IMR-90 (cell line): ENCODE measurements around the gene TSPAN31. TPM values are rescaled to one million over a fixed set of nuclear protein-coding genes. Genes with fewer than 3 reads are reported as not detected.

ENCODE experiments used
- ATAC-seq: fragments of 200-7000 bp; cut with Tn5 transposase; 2 replicates; pipeline ENCODE4 v1.9.1; 2020; ENCODE audit warnings: low read depth, mild to moderate bottlenecking, moderate library complexity
- BruUV-seq: library from RNA; stranded (reverse); fragments of 400-500 nt; replicated peaks from 2 replicates; lab custom pipeline; 2021; lab: Mats Ljungman, UMichigan
- CTCF ChIA-PET: fragments of 300-600 bp; formaldehyde crosslinking; extraction: SDS; loops from one replicate; lab custom pipeline; 2021; ENCODE audit warnings: antibody characterized with exemption; lab: Yijun Ruan, JAX
- POLR2A ChIA-PET: fragments of 300-600 bp; sonication (Branson Sonifier 250); formaldehyde crosslinking; loops from one replicate; lab custom pipeline; 2022; ENCODE audit warnings: antibody characterized with exemption; ENCODE audit not compliant: unreplicated experiment; lab: Charles Lee
- DNase-seq: peaks from one replicate; pipeline ENCODE4 v3.0.0; 2013
- H2AFZ ChIP-seq: replicated peaks from 2 replicates; pipeline ENCODE3; 2013; ENCODE audit warnings: low read length, mild to moderate bottlenecking; ENCODE audit not compliant: poor library complexity
- H2AK5ac ChIP-seq: 2 replicates; pipeline ENCODE4 v1.6.1; 2013; ENCODE audit warnings: low read depth, low read length, inconsistent platforms
- H2AK9ac ChIP-seq: replicated peaks from 2 replicates; pipeline ENCODE3; 2013; ENCODE audit warnings: mild to moderate bottlenecking, low read depth, low read length, moderate library complexity; ENCODE audit not compliant: poor library complexity
- H2BK120ac ChIP-seq: 2 replicates; pipeline ENCODE4 v1.6.1; 2013; ENCODE audit warnings: low read depth, low read length, inconsistent platforms
- H2BK15ac ChIP-seq: 3 replicates; pipeline ENCODE4 v1.6.1; 2013; ENCODE audit warnings: low read depth, low read length, inconsistent platforms
- H2BK20ac ChIP-seq: 2 replicates; pipeline ENCODE4 v1.6.1; 2013; ENCODE audit warnings: low read depth, mild to moderate bottlenecking, inconsistent platforms, low read length, moderate library complexity
- H2BK5ac ChIP-seq: 2 replicates; pipeline ENCODE4 v1.6.1; 2013; ENCODE audit warnings: mild to moderate bottlenecking, low read depth, low read length, inconsistent platforms; ENCODE audit not compliant: poor library complexity, severe bottlenecking
- H3K14ac ChIP-seq: replicated peaks from 2 replicates; pipeline ENCODE4 v1.6.1; 2013; ENCODE audit warnings: low read depth, low read length, inconsistent platforms
- H3K18ac ChIP-seq: 2 replicates; pipeline ENCODE4 v1.6.1; 2013; ENCODE audit warnings: low read depth, low read length, control low read depth
- H3K23ac ChIP-seq: 2 replicates; pipeline ENCODE4 v1.6.1; 2013; ENCODE audit warnings: low read depth, low read length, inconsistent platforms
- H3K27ac ChIP-seq: 2 replicates; pipeline ENCODE4 v1.5.1; 2013; ENCODE audit warnings: mild to moderate bottlenecking, control low read depth, low read length; ENCODE audit not compliant: insufficient read depth
- H3K27me3 ChIP-seq: 2 replicates; pipeline ENCODE4 v1.6.1; 2013; ENCODE audit warnings: low read length; ENCODE audit not compliant: control insufficient read depth, insufficient read depth
- H3K36me3 ChIP-seq: 2 replicates; pipeline ENCODE4 v1.6.1; 2013; ENCODE audit warnings: low read length, mixed read lengths; ENCODE audit not compliant: control insufficient read depth, insufficient read depth
- H3K4ac ChIP-seq: 2 replicates; pipeline ENCODE4 v1.6.1; 2013; ENCODE audit warnings: low read depth, low read length, inconsistent platforms
- H3K4me1 ChIP-seq: 2 replicates; pipeline ENCODE4 v1.6.1; 2013; ENCODE audit warnings: low read length, mixed read lengths; ENCODE audit not compliant: control insufficient read depth, insufficient read depth
- H3K4me2 ChIP-seq: 2 replicates; pipeline ENCODE4 v1.6.1; 2013; ENCODE audit warnings: low read depth, mild to moderate bottlenecking, control low read depth, low read length, moderate library complexity
- H3K4me3 ChIP-seq: 2 replicates; pipeline ENCODE4 v1.5.1; 2013; ENCODE audit warnings: low read depth, mild to moderate bottlenecking, control low read depth, low read length, moderate library complexity; ENCODE audit not compliant: insufficient read depth
- H3K56ac ChIP-seq: 2 replicates; pipeline ENCODE4 v1.6.1; 2013; ENCODE audit warnings: low read length, inconsistent platforms; ENCODE audit not compliant: insufficient read depth; ENCODE audit errors: extremely low read depth
- H3K79me1 ChIP-seq, 2 experiments: 2 replicates each; pipeline ENCODE4 v1.6.1; 2013; ENCODE audit warnings: low read length in 2 of 2, inconsistent platforms in 1 of 2, low read depth in 1 of 2
- H3K9ac ChIP-seq: 2 replicates; pipeline ENCODE4 v1.6.1; 2013; ENCODE audit warnings: low read depth, low read length, control low read depth
- H3K9me1 ChIP-seq: 2 replicates; pipeline ENCODE4 v1.6.1; 2013; ENCODE audit warnings: low read length, inconsistent platforms; ENCODE audit not compliant: insufficient read depth
- H3K9me3 ChIP-seq: 2 replicates; pipeline ENCODE4 v1.6.1; 2013; ENCODE audit warnings: low read length; ENCODE audit not compliant: control insufficient read depth, insufficient read depth
- H4K20me1 ChIP-seq: 2 replicates; pipeline ENCODE4 v1.6.1; 2013; ENCODE audit warnings: low read length, inconsistent platforms; ENCODE audit not compliant: insufficient read depth
- H4K5ac ChIP-seq: 2 replicates; pipeline ENCODE4 v1.6.1; 2013; ENCODE audit warnings: mild to moderate bottlenecking, low read depth, low read length, control low read depth
- H4K8ac ChIP-seq, 2 experiments: 2 replicates each; pipeline ENCODE4 v1.6.1; 2013; ENCODE audit warnings: low read depth in 2 of 2, low read length in 2 of 2, control low read depth in 1 of 2, inconsistent platforms in 1 of 2
- H4K91ac ChIP-seq: 2 replicates; pipeline ENCODE4 v1.6.1; 2013; ENCODE audit warnings: low read depth, low read length, inconsistent platforms; ENCODE audit not compliant: insufficient read depth
- BHLHE40 ChIP-seq: fragments of 150-350 bp; IDR thresholded peaks from 2 replicates; pipeline ENCODE4 v1.6.1; 2016; ENCODE audit warnings: mild to moderate bottlenecking, low read depth, low read length
- CEBPB ChIP-seq: IDR thresholded peaks from 2 replicates; pipeline ENCODE4 v1.6.1; 2012; ENCODE audit warnings: low read depth, low read length, improper control_type of control experiment
- CHD1 ChIP-seq: IDR thresholded peaks from 2 replicates; pipeline ENCODE4 v1.6.1; 2012; ENCODE audit warnings: low read depth, low read length, improper control_type of control experiment
- CTCF ChIP-seq: conservative IDR thresholded peaks from 2 replicates; pipeline ENCODE4 v1.5.1; 2012; ENCODE audit warnings: mild to moderate bottlenecking, low read depth, low read length, improper control_type of control experiment
- FOS ChIP-seq: fragments of 150-350 bp; IDR thresholded peaks from 2 replicates; pipeline ENCODE4 v1.6.1; 2016; ENCODE audit warnings: low read depth, low read length
- MAFK ChIP-seq: IDR thresholded peaks from 2 replicates; pipeline ENCODE4 v1.6.1; 2012; ENCODE audit warnings: low read depth, low read length, improper control_type of control experiment
- MAZ ChIP-seq: IDR thresholded peaks from 2 replicates; pipeline ENCODE4 v1.6.1; 2012; ENCODE audit warnings: low read depth, mild to moderate bottlenecking, low read length, improper control_type of control experiment, moderate library complexity, borderline replicate concordance
- MXI1 ChIP-seq: IDR thresholded peaks from 2 replicates; pipeline ENCODE4 v1.6.1; 2012; ENCODE audit warnings: low read depth, mild to moderate bottlenecking, low read length, moderate library complexity, borderline replicate concordance
- NFE2L2 ChIP-seq: fragments of 150-350 bp; IDR thresholded peaks from 2 replicates; pipeline ENCODE4 v1.6.1; 2016; ENCODE audit warnings: low read depth, mild to moderate bottlenecking, low read length
- POLR2A ChIP-seq: IDR thresholded peaks from 2 replicates; pipeline ENCODE4 v1.6.1; 2012; ENCODE audit warnings: mild to moderate bottlenecking, low read depth, low read length
- RAD21 ChIP-seq: IDR thresholded peaks from 2 replicates; pipeline ENCODE4 v1.6.1; 2012; ENCODE audit warnings: low read length, improper control_type of control experiment
- RCOR1 ChIP-seq: IDR thresholded peaks from 2 replicates; pipeline ENCODE4 v1.6.1; 2012; ENCODE audit warnings: mild to moderate bottlenecking, low read length, improper control_type of control experiment; ENCODE audit not compliant: insufficient replicate concordance
- RFX5 ChIP-seq: IDR thresholded peaks from 2 replicates; pipeline ENCODE4 v1.8.0; 2012; ENCODE audit warnings: low read depth, mild to moderate bottlenecking, low read length, moderate library complexity
- SMC3 ChIP-seq: fragments of 150-350 bp; IDR thresholded peaks from 2 replicates; pipeline ENCODE4 v1.6.1; 2016; ENCODE audit warnings: low read depth, mild to moderate bottlenecking, antibody characterized with exemption, low read length, moderate library complexity
- WGBS, 2 experiments: methylation state at CpG; one replicate each; pipeline versions ENCODE4 v1.1.5 to v1.1.7; 2013; ENCODE audit warnings: missing lambda C conversion rate in 2 of 2; ENCODE audit not compliant: insufficient read length in 1 of 2; ENCODE audit errors: extremely low coverage in 2 of 2; 5-methylcytosine and 5-hydroxymethylcytosine counted together
- dilution Hi-C: fragments of 300-500 bp; cut with HindIII; formaldehyde crosslinking; loops from one replicate; pipeline ENCODE4 v1.14.3; 2018; ENCODE audit warnings: low sequenced_read_pairs; ENCODE audit not compliant: unreplicated experiment
- in situ Hi-C: fragments of 300-500 bp; cut with MboI; formaldehyde crosslinking; loops from 3 replicates; pipeline ENCODE4 v1.14.3; 2019; ENCODE audit warnings: low sequenced_read_pairs, inconsistent platforms, mixed read lengths
- intact Hi-C: fragments of 100-400 bp; cut with micrococcal nuclease; formaldehyde crosslinking; loops from 2 replicates; pipeline ENCODE4 v1.10.0; 2022
- polyA plus RNA-seq, 3 experiments: library from polyadenylated mRNA; depleted of rRNA; stranded (reverse); fragments of >200 nt; gene quantifications; 2 replicates each; pipeline ENCODE4 v1.2.3, GENCODE V29; 2012; ENCODE audit warnings: low replicate concordance in 1 of 3
- total RNA-seq: library from RNA; depleted of rRNA; stranded (reverse); fragments of >200 nt; gene quantifications from 2 replicates; pipeline ENCODE4 v1.2.3, GENCODE V29; 2012
- TF ChIP-seq, protein P1 (sequence below): fragments of 150-350 bp; IDR thresholded peaks from 2 replicates; pipeline ENCODE4 v1.6.1; 2017; ENCODE audit warnings: mild to moderate bottlenecking, antibody characterized with exemption, low read length, low read depth
- TF ChIP-seq, protein P2 (sequence below): fragments of 150-350 bp; IDR thresholded peaks from 2 replicates; pipeline ENCODE4 v1.6.1; 2016; ENCODE audit warnings: low read depth, mild to moderate bottlenecking, low read length, moderate library complexity, borderline replicate concordance

TSPAN31 gene
- total and polyA plus RNA-seq, 2 of the 4 experiments (the other 2 are of a cell fraction): 12.3 to 71.2 TPM

DNA sequence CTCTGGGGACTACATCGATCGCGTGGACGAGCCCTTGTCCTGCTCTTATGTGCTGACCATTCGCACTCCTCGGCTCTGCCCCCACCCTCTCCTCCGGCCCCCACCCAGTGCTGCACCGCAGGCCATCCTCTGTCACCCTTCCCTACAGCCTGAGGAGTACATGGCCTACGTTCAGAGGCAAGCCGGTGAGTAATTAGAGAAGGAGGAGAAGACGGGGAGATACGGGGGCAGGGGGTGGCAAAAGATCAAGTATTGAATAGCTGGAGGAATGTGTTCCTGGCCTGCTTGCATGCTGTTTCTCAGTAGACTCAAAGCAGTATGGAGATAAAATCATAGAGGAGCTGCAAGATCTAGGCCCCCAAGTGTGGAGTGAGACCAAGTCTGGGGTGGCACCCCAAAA lies 29.1 kb upstream of the TSPAN31 start:
- no peak overlapping the region for H2AK5ac ChIP-seq
- H3K56ac ChIP-seq: no peak overlapping the region
- H3K4me2 ChIP-seq: no peak overlapping the region
- no peak overlapping the region for H4K91ac ChIP-seq
- H3K27me3 ChIP-seq: no peaks in the 10 kb centered on the region
- dilution Hi-C loops: no loop called here
- intact Hi-C loops: no loop called here
- H3K9me1 ChIP-seq: 0 out of 2 replicates have a peak, but pooled peaks cover 3% of the 10 kb centered on the region
- H2BK120ac ChIP-seq: no peak overlapping the region
- H3K23ac ChIP-seq: no peak overlapping the region
- H2AK9ac ChIP-seq: no peak overlapping the region
- H4K5ac ChIP-seq: no peak overlapping the region
- H3K79me1 ChIP-seq: no peaks in the 10 kb centered on the region; a peak in 1 of 4 replicates
- no peak for ATAC-seq
- no peaks in the 10 kb centered on the region for H3K4me1 ChIP-seq
- BruUV-seq: TSS peak; percentile 30
- H3K18ac ChIP-seq: no peak overlapping the region
- no peak for DNase-seq
- TF ChIP-seq CEBPB (no peak), NFE2L2 (no peak), MAZ (no peak), MXI1 (no peak), RFX5 (no peak), FOS (no peak), CHD1 (no peak), RAD21 (no peak), SMC3 (no peak), BHLHE40 (no peak), MAFK (no peak), RCOR1 (no peak), CTCF (no peak), POLR2A (no peak)
- TF ChIP-seq, protein P1, sequence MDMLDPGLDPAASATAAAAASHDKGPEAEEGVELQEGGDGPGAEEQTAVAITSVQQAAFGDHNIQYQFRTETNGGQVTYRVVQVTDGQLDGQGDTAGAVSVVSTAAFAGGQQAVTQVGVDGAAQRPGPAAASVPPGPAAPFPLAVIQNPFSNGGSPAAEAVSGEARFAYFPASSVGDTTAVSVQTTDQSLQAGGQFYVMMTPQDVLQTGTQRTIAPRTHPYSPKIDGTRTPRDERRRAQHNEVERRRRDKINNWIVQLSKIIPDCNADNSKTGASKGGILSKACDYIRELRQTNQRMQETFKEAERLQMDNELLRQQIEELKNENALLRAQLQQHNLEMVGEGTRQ: no peak
- TF ChIP-seq, protein P2, sequence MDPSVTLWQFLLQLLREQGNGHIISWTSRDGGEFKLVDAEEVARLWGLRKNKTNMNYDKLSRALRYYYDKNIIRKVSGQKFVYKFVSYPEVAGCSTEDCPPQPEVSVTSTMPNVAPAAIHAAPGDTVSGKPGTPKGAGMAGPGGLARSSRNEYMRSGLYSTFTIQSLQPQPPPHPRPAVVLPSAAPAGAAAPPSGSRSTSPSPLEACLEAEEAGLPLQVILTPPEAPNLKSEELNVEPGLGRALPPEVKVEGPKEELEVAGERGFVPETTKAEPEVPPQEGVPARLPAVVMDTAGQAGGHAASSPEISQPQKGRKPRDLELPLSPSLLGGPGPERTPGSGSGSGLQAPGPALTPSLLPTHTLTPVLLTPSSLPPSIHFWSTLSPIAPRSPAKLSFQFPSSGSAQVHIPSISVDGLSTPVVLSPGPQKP: no peak
- no peak overlapping the region for H3K4me3 ChIP-seq
- H2BK5ac ChIP-seq: no peak overlapping the region
- H4K20me1 ChIP-seq: no peaks in the 10 kb centered on the region
- H3K27ac ChIP-seq: no peak overlapping the region
- H3K36me3 ChIP-seq: peaks cover 51% of the 10 kb centered on the region
- H2BK20ac ChIP-seq: no peak overlapping the region
- no peak overlapping the region for H3K4ac ChIP-seq
- ChIA-PET POLR2A (no interaction called here), CTCF (no interaction called here)
- WGBS, 2 experiments: 88% methylated on average over 7 of the region's 12 CpGs; no CpG with 5 or more reads in 1 of the 2 experiments
- no peak overlapping the region for H3K9ac ChIP-seq
- H3K9me3 ChIP-seq: no peaks in the 10 kb centered on the region
- no peak overlapping the region for H4K8ac ChIP-seq
- H2AFZ ChIP-seq: no peak overlapping the region
- no peak overlapping the region for H3K14ac ChIP-seq
- no peak overlapping the region for H2BK15ac ChIP-seq
- in situ Hi-C loops: no loop called here
